Measurements from ENCODE around the gene ANXA10. TPM values are rescaled to one million over a fixed set of nuclear protein-coding genes. Genes with fewer than 3 reads are reported as not detected.

The ANXA10 gene
- total RNA-seq, 1 donor = 1.1 TPM

DNA sequence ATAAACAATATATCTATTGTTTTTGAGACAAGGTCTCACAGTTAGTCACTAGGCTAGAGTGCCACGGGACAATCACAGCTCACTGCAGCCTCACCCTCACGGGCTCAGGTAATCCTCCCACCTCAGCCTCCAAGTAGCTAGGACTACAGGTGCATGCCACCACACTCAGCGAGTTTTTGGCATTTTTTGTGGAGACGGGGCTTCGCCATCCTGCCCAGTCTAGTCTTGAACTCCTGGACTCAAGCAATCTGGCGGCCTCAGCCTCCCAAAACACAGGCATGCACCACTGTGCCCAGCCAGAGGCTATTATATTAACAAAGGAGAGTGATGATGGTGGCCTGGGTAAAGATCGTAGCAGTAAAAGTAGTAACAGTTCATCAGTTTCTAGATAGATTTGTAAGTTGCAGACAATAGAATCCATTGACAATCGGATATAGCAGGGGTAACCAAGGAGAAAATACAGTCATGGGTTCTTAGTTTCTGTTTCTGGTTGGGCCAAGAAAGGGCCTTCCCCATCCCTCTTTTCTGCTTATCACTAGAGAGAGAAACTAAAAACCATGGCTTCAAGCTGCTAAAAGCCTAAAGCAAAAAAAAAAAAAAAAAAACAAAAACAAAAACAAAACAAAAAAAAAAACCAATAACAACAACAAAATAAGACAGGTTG lies 60.6 kb downstream of the ANXA10 start:
- no peak for DNase-seq (ENCODE audit: insufficient read length, low spot score, missing footprints)
- Histone ChIP-seq H3K79me2 (ENCODE audit: insufficient read depth, low read length) (no peaks in the 10 kb centered on the region), H3K4me2 (ENCODE audit: insufficient read depth, low read length) (peak overlapping the region; percentile 76), H3K4me3 (ENCODE audit: insufficient read depth, low read length) (peak overlapping the region; percentile 53), H3K36me3 (ENCODE audit: insufficient read depth, low read length) (no peaks in the 10 kb centered on the region), H2AFZ (ENCODE audit: low read length) (peak overlapping the region; percentile 89), H4K20me1 (ENCODE audit: insufficient read depth, low read length) (no peaks in the 10 kb centered on the region), H3K27me3 (ENCODE audit: insufficient read depth, low read length) (no peaks in the 10 kb centered on the region), H3K27ac (ENCODE audit: low read depth, low read length) (peak overlapping the region; percentile 63), H3K9me3 (ENCODE audit: low read depth, low read length) (no peaks in the 10 kb centered on the region), H3K4me1 (ENCODE audit: insufficient read depth, low read length) (peaks cover 16% of the 10 kb centered on the region)
- TF ChIP-seq, protein P1, sequence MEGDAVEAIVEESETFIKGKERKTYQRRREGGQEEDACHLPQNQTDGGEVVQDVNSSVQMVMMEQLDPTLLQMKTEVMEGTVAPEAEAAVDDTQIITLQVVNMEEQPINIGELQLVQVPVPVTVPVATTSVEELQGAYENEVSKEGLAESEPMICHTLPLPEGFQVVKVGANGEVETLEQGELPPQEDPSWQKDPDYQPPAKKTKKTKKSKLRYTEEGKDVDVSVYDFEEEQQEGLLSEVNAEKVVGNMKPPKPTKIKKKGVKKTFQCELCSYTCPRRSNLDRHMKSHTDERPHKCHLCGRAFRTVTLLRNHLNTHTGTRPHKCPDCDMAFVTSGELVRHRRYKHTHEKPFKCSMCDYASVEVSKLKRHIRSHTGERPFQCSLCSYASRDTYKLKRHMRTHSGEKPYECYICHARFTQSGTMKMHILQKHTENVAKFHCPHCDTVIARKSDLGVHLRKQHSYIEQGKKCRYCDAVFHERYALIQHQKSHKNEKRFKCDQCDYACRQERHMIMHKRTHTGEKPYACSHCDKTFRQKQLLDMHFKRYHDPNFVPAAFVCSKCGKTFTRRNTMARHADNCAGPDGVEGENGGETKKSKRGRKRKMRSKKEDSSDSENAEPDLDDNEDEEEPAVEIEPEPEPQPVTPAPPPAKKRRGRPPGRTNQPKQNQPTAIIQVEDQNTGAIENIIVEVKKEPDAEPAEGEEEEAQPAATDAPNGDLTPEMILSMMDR (IDR thresholded peaks at IDR 0.05; ENCODE audit: extremely low read depth, low read depth, low read length) = no peak

DNA sequence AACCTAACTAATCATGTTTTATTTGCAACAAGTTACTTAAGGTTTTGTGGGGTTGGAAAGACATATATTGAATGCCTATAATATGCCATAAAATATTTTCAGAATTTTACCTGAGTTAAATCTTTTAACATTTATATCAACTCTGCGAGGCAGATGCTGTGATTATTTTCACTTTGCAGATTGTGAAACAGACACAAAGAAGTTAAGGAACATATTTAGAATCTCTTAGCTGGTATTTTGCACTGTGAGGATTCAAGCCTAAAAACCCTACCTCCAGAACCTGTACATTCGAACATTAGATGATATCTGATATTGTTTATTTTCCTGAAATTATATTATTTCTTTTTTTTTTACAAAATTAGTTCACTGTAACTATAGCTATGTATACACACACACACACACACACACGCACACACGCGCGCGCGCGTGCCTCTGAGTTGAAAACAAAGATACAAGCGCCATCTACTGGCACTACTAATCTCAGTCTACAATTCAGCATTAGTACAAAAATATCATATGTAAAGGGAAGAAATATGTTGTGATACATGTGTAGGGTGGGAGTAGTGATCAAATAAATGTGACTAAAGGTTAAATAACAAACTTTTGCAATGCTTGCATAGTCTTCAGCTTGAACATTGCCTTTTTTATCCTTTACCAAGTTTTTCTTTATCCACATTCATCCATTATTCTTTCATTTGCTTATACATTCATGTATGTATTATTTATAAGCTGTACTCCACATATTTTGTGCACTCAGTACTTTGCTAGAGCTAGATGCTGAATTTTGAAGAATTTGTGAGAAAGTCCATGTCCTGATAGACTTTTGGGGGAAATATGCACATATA lies 61.5 kb downstream of the ANXA10 start:
- H3K9me3 ChIP-seq (ENCODE audit: low read depth, low read length) = no peaks in the 10 kb centered on the region
- H3K79me2 ChIP-seq (ENCODE audit: insufficient read depth, low read length) = no peaks in the 10 kb centered on the region
- peak overlapping the region; percentile 76 for H3K4me2 ChIP-seq (ENCODE audit: insufficient read depth, low read length)
- no peaks in the 10 kb centered on the region for H4K20me1 ChIP-seq (ENCODE audit: insufficient read depth, low read length)
- peak overlapping the region; percentile 53 for H3K4me3 ChIP-seq (ENCODE audit: insufficient read depth, low read length)
- H3K27me3 ChIP-seq (ENCODE audit: insufficient read depth, low read length) = no peaks in the 10 kb centered on the region
- H3K27ac ChIP-seq (ENCODE audit: low read depth, low read length) = peak overlapping the region; percentile 63
- H2AFZ ChIP-seq (ENCODE audit: low read length) = peak overlapping the region; percentile 89
- TF ChIP-seq, protein P1 (IDR thresholded peaks at IDR 0.05; ENCODE audit: extremely low read depth, low read depth, low read length) = peak; percentile 81
- no peaks in the 10 kb centered on the region for H3K36me3 ChIP-seq (ENCODE audit: insufficient read depth, low read length)
- no peak for DNase-seq (ENCODE audit: insufficient read length, low spot score, missing footprints)
- H3K4me1 ChIP-seq (ENCODE audit: insufficient read depth, low read length) = peaks cover 16% of the 10 kb centered on the region

DNA sequence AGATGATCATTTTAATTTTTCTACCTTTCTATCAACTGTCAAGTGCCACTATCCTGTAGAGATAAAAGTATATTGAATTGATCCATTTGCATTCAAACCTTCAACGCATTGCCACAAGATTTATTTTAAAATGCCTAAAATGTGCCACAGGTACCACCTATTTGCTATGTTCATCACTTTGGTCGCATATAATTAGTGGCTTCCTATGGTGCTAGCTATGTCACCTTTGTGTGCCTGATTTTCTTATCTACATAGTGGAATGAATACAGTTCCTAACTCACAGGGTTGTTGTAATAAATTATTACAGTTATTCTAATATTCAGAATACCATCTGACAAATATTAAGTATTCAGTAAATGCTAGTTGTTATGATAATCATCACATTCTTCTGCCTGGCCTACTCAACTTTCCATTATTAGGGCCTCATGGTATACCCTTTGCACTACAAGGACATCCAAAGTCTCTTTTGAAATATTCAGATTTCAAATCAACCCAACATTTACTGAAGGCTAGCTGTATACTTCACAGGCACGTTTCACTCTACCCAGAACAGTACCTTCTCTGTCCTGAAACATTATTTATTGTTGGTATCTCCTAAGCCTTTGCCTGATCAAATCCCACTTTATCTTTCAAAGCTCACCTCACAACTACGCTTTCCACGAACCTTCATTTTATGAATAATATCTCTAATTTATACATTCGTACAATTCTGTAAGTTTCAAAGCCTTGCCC lies 62.4 kb downstream of the ANXA10 start:
- Histone ChIP-seq H3K4me2 (ENCODE audit: insufficient read depth, low read length) (no peak overlapping the region), H4K20me1 (ENCODE audit: insufficient read depth, low read length) (no peaks in the 10 kb centered on the region), H3K27me3 (ENCODE audit: insufficient read depth, low read length) (no peaks in the 10 kb centered on the region), H3K36me3 (ENCODE audit: insufficient read depth, low read length) (no peaks in the 10 kb centered on the region), H2AFZ (ENCODE audit: low read length) (no peak overlapping the region), H3K27ac (ENCODE audit: low read depth, low read length) (no peak overlapping the region), H3K79me2 (ENCODE audit: insufficient read depth, low read length) (no peaks in the 10 kb centered on the region), H3K4me3 (ENCODE audit: insufficient read depth, low read length) (no peak overlapping the region), H3K9me3 (ENCODE audit: low read depth, low read length) (no peaks in the 10 kb centered on the region), H3K4me1 (ENCODE audit: insufficient read depth, low read length) (peaks cover 16% of the 10 kb centered on the region)
- no peak for DNase-seq (ENCODE audit: insufficient read length, low spot score, missing footprints)
- TF ChIP-seq, protein P1 (IDR thresholded peaks at IDR 0.05; ENCODE audit: extremely low read depth, low read depth, low read length) = no peak

Measured in osteoblast (primary cell).